Brain microvascular endothelial cell (primary cell): ENCODE results near the gene NCOA7.
A peak's percentile ranks its signal among the peaks of the same experiment; 100 is the strongest.

Experiments used
- DNase-seq: peaks from one replicate; pipeline ENCODE4 v3.0.0-alpha.2; 2020
- H3K27ac ChIP-seq: fragments of 250-450 bp; sonication (Bioruptor Pico); 2 replicates; pipeline ENCODE4 v1.5.1; 2020; ENCODE audit warnings: mild to moderate bottlenecking, moderate library complexity
- H3K27me3 ChIP-seq: fragments of 250-450 bp; sonication (Bioruptor Pico); replicated peaks from 2 replicates; pipeline ENCODE4 v1.5.1; 2020; ENCODE audit warnings: mild to moderate bottlenecking
- H3K36me3 ChIP-seq: fragments of 250-450 bp; sonication (Bioruptor Pico); replicated peaks from 2 replicates; pipeline ENCODE4 v1.5.1; 2020; ENCODE audit warnings: mild to moderate bottlenecking
- H3K4me3 ChIP-seq: 2 replicates; pipeline ENCODE4 v1.5.1; 2011; ENCODE audit warnings: low read depth, mild to moderate bottlenecking, control low read depth, low read length, moderate library complexity
- in situ Hi-C: cut with HindIII; loops from 2 replicates; pipeline ENCODE4 v1.10.0; 2017; ENCODE audit warnings: low sequenced_read_pairs, low pct_ligation_motif_present
- TF ChIP-seq, protein P1 (sequence below): IDR thresholded peaks from 2 replicates; pipeline ENCODE4 v1.5.1; 2011; ENCODE audit warnings: low read depth, mild to moderate bottlenecking, moderate library complexity, low read length, control low read depth, inconsistent platforms; ENCODE audit errors: missing control alignments

Gene NCOA7

DNA sequence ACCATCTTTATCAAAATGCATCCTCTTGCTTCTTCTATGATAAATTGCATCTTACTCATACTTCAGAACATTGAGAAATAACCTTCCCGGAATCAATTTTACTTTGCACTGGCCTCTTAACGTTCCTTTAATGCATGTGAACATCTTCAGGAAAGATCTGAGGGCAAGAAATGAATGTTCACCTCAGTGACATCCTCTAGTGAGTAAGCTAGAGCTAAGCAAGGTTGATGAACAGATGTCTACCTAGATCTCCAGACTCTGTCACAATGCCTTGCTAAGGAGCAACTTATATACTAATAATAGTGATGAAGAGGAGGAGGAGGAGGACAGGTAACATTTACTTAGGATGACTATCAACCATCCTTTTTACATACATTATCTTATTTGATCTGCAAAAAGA, 149.0 kb downstream of the NCOA7 start:
- in situ Hi-C loops = no loop called here
- no peak for DNase-seq
- no peak overlapping the region for H3K27ac ChIP-seq
- no peaks in the 10 kb centered on the region for H3K27me3 ChIP-seq
- no peak overlapping the region for H3K4me3 ChIP-seq
- no peaks in the 10 kb centered on the region for H3K36me3 ChIP-seq
- TF ChIP-seq, protein P1, sequence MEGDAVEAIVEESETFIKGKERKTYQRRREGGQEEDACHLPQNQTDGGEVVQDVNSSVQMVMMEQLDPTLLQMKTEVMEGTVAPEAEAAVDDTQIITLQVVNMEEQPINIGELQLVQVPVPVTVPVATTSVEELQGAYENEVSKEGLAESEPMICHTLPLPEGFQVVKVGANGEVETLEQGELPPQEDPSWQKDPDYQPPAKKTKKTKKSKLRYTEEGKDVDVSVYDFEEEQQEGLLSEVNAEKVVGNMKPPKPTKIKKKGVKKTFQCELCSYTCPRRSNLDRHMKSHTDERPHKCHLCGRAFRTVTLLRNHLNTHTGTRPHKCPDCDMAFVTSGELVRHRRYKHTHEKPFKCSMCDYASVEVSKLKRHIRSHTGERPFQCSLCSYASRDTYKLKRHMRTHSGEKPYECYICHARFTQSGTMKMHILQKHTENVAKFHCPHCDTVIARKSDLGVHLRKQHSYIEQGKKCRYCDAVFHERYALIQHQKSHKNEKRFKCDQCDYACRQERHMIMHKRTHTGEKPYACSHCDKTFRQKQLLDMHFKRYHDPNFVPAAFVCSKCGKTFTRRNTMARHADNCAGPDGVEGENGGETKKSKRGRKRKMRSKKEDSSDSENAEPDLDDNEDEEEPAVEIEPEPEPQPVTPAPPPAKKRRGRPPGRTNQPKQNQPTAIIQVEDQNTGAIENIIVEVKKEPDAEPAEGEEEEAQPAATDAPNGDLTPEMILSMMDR = no peak

DNA sequence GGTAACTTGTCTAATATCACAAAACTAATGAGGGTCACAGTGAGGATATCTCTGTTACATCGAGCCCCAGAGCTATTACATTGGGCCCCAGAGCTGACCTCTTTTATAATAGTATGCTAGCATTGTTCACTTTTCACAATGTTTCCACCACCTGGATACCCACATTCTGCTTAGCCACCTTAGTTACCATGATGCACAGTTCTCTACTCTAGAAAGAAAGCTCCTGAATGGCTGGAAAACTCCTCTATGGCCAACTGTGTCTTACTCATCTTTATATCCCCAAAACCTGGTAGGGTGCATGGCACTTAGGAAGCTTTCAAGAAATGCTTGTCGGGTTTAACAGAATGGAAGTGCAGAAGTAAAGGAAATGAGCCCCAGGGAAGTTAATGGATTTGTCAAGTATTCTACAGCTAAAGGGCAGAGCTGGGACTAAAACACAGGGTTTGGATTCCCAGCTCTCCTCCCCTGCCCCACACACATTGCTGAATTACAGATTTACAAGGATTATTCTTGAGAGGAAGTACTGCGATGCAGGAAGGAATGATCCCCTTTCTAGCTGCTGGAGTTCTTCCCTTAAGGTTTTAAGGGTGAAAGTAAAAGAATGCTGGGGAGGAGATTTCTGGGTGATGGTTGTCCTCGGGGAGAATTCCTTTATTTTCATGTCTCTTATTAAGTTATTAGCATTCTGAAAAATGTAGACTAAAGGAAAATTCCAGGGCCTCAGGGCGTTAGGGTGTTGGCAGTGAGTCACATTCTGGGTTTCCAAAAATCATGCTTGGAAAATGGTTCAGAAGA, 149.7 kb downstream of the NCOA7 start:
- Histone ChIP-seq H3K27ac (no peak overlapping the region), H3K36me3 (no peaks in the 10 kb centered on the region), H3K4me3 (no peak overlapping the region), H3K27me3 (no peaks in the 10 kb centered on the region)
- in situ Hi-C loops = no loop called here
- TF ChIP-seq, protein P1 = no peak
- no peak for DNase-seq

DNA sequence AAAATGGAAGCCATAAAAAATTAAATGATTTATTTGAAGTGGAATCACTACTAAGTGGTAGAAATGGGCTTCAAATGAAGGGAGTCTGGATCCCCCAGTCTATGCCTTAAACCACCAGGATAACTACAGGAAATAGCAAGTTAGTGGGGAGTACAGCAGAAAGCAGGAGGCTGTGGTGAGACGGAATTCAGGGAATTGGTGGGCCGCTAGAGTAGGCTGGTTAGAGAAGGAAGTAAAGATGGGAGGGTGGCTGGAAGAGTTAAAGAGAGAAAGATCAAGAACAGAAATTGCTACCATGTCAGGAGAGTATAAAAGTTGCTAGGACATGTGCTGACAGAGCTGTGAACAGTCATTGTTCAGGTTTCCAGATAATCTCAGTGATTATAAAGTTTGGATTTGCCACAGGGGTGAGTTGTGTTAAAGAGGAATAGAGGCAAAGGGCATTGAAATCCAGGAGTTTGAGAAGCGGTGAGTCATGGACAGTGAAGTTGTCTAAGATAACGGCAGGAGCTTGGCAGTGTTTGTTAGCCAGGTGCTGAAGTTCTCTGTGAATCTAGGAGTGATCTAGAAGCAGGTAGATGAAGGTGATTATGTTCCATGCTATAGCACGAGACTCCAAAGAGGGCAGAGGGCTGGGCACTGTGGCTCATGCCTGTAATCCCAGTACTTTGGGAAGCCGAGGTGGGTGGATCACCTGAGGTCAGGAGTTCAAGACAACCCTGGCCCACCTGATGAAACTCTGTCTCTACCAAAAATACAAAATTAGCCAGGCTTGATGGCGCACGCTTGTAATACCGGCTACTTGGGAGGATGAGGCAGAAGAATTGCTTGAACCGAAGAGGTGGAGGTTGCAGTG, 152.1 kb downstream of the NCOA7 start:
- Histone ChIP-seq H3K36me3 (no peaks in the 10 kb centered on the region), H3K4me3 (no peak overlapping the region), H3K27me3 (no peaks in the 10 kb centered on the region), H3K27ac (peak overlapping the region; percentile 99)
- TF ChIP-seq, protein P1 = no peak
- in situ Hi-C loops = no loop called here
- no peak for DNase-seq

DNA sequence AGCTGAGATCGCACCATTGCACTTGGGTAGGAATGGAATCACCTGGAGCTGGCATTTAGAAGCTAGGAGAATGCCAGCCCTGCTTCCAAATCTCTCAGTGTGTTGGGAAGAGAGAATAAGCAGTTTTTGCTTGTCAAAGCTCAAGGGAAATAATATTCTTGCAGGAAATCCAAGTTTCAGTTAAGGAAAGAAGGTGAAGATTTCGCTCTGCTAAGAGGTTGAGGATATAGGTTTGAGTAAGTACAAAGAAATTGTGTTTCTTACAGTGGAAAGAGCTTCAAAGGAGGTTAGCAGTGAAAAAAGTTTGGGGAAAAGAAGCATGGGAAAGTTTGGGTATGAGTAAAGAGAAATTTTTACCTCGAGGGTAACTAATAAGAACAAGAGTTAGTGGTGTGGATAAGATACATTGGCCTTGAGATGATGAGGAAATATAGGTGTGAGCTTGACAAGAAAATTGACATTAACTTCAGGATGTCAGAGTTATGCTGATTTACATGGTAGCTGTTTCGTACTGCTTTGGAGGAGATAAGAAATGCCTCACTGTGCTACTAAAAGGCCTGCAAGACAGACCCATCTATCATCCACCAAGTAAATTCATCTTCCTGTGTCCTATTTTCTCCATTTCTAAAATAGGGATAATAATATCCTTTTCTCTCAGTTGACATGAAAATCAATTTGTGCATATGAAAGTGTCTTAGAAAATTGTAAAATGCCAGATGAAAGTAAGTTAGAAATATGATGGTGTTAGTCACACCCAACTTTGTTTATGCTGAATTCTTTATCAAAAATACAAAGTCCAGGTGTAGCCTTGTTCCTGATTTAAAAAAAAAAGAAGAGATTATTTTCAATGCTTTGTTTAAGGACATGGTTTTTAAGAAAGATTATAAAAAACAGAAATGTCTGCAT, 153.0 kb downstream of the NCOA7 start:
- no peaks in the 10 kb centered on the region for H3K27me3 ChIP-seq
- H3K4me3 ChIP-seq = no peak overlapping the region
- no peak for DNase-seq
- TF ChIP-seq, protein P1 = no peak
- no peaks in the 10 kb centered on the region for H3K36me3 ChIP-seq
- H3K27ac ChIP-seq = peak overlapping the region; percentile 99
- in situ Hi-C loops = no loop called here

DNA sequence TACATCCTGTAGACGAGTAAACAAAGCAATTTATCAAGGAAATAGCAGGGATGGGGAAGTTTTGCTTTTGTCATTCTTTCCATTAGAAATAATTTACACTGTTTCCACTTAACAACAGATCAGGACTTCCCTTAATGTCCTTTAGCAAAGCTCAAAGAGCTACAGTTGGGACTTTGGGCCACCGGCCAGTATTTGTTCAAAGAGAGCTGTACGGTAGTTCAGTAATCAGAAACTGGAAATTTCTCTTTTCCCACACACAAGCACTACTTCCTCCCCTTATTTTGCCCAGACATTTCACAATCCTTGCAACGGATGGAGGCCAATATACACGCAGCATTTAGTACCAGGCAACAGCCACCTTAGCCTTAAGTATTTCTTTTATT, 153.7 kb downstream of the NCOA7 start:
- H3K4me3 ChIP-seq = no peak overlapping the region
- H3K27ac ChIP-seq = peak overlapping the region; percentile 99
- in situ Hi-C loops = no loop called here
- H3K27me3 ChIP-seq = no peaks in the 10 kb centered on the region
- DNase-seq = peak; percentile 78
- TF ChIP-seq, protein P1 = no peak
- no peaks in the 10 kb centered on the region for H3K36me3 ChIP-seq
